Left forelimb (tissue), 1 donor: ENCODE measurements around the gene MB21D2.

Experiments used
- DNase-seq: peaks from one replicate; pipeline ENCODE4 v3.0.0-alpha.2; 2018; ENCODE audit warnings: low spot score

The MB21D2 gene

GRCh38 chr3:192833177-192833890 lies 84.3 kb downstream of the MB21D2 start:
- DNase-seq, result no peak

- no peak for DNase-seq
These were observed 85.8 kb downstream of the MB21D2 start for GRCh38 chr3:192831801-192832347.

DNA sequence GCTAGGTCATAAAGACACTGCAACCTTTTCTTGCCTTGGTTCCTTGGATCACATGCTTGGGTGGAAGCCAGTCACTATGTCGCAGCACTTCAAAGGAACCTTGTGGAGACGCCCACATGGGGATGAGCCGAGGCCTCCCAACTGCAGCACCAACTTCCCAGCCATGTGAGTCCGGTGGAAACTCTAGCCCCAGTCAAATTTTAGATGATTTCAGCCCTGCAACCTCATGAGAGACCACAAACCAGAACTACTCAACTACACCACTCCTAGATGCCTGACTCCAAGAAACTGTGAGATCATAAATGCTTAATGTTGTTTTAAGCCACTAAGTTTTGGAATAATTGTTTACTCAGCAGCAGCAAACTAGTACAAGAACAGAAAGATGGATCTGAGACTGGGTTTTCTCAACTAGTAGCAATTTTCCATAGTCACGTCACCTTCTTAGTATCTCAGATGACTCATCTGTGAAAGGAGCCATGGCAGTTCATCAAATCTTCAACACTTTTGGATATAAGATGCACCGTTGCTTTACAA lies 86.5 kb downstream of the MB21D2 start:
- DNase-seq, result no peak

GRCh38 chr3:192830291-192831110 lies 87.2 kb downstream of the MB21D2 start:
- no peak for DNase-seq

- no peak for DNase-seq
These were observed 89.6 kb downstream of the MB21D2 start for GRCh38 chr3:192827863-192828594.

GRCh38 chr3:192827208-192827607 lies 90.4 kb downstream of the MB21D2 start:
- no peak for DNase-seq

GRCh38 chr3:192826214-192827006 lies 91.2 kb downstream of the MB21D2 start:
- no peak for DNase-seq

GRCh38 chr3:192825657-192826200 lies 91.9 kb downstream of the MB21D2 start:
- no peak for DNase-seq

DNA sequence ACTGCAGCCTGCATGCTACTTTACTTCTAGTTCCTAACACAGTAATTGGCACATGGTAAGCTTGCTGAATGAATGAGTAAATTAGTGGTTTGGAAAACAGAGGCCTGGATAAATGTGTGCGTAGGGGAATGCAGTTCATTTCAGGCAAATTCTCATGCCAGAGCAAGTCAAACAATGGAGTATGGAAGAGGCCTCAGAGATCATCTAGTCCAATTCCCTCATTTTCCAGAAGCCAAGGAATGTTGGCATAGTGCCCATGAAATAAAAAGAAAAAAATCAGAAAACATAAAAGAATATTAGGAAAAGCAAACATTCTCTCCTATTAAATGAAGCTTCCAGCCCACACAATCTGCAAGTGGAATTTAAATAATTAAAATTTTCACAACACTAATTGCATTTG lies 92.4 kb downstream of the MB21D2 start:
- no peak for DNase-seq

DNA sequence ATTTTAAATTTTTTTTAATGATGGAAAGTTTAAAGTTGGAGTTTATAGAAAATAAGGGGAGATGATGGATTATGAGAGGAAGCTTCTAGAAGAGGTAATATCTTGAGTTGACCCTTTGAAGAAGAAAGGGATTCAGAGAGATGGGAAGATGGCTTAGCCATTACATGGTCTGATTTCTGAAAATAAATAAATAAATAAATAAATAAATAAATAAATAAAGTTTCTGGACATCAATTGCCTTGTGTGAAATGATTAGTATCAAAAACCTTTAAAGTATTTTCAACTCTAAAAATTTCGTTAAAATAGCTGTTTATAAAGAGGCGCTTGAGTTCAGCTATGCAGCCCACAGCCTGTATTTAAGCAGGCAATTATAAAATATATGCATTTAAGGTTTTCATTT lies 93.3 kb downstream of the MB21D2 start:
- no peak for DNase-seq

GRCh38 chr3:192821161-192821560 lies 96.5 kb downstream of the MB21D2 start:
- DNase-seq, result no peak

DNA sequence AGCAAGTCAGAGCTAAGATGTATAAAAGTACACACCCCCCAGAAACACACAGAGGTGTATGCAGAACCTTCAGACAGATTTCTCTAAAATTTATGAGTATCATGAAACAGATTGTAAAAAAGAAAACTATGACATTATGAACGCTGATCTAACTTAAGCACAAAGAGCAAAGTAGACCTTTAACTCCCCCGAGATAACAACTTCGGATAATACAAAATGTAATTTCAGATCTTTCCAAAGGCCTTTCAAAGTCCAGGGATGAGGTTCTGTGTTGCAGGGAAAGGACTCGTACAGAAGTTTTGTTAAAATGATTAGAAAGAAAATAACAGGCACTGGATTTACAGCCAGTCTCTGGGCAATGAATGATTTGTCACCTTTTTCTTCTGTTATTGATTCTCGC lies 97.5 kb downstream of the MB21D2 start:
- DNase-seq, result no peak

DNA sequence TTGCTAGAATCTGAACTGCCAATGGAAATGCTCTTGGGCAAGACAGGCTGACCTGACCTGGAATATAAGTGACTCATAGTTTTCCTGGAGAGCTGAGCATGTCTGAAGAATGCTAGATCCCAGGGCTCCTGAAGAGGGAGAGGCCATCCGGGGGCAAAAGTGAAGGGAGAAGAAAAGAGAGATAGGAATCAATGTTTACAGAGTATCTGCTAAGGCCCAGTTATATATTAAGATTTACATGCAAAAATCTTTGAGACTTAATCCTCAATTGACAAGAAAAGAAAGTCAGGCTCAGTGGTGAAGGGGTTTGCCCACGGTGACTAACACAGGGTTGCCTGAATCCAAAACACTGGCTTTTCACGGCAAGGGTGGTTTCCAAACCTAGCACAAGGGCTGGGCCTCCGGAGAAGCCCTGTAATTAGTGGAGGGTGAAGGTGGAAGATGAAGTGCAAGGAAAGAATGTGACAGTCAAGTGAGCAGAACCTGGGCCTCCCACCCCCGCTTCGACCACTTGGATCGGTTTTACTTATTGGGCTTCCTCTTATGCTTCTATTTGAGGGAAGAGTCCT lies 98.6 kb downstream of the MB21D2 start:
- no peak for DNase-seq

- DNase-seq, result no peak
These were observed 99.5 kb downstream of the MB21D2 start for GRCh38 chr3:192818126-192818525.

- no peak for DNase-seq
These were observed 100.2 kb downstream of the MB21D2 start for GRCh38 chr3:192817506-192817905.

DNA sequence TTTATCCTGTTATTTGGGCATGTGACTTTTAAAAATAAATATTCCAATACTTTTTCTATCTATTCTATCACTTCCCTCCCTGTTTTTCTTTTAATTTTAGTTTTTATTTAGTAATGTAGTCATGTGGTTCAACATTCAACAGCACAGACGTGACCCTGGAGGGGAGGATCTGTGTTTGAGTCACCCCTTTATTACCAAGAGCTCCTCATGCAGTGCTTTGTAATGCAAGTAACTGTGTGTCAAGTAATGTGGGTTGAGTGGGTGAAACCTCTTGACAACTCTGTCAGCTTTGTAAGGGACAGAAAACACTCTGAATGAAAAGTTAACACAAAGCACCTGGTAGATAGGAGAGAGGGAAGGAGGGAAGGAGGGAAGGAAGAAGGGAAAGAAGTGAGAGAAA lies 100.6 kb downstream of the MB21D2 start:
- no peak for DNase-seq

DNA sequence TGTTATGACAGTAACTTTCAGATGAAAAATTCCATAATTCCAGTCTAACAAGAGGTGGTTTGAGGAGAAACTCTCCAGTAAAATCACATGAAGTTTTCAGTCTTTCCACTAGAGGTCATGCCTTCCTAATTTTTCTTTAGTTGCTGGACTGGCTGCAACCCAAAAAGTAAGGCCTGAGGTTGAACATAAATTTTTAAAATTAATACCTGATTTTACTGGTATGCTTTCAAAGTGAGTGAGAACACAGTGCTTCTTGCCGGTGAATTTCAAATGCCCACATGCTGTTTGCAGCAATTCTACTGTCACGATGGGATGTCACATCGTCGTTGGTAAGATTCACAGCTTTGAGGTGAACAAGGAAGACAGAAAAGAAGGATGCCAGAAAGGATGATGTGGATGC lies 101.3 kb downstream of the MB21D2 start:
- no peak for DNase-seq

DNA sequence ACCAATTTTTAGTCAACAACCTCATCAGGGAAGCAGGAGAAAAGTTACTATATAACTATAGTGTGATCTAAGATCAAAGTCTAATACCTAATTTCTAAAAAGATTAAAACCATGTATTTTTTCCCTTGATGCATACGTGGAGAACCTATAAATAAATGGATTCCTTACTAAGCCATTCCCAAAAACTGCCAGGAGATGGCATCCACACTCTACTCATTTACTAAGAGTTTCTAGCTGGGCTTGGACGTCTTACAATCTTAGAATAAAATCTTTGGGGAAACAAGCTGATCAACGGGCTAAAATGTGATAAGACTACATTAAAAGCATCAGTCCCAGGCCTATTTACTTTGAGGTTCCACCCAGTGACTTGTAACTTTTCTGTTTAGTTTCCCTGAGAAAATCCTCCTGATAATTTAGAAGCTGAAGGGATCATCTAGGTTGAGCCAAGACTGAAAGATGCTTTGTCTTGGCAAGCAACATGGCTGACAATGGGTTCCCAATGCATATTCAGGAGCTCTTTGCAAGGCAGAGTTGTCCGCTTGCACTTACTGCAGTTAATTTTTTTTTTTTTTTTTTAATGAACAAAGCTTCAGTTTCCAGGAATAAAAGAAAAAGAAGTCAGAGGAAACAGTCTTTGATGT lies 104.8 kb downstream of the MB21D2 start:
- no peak for DNase-seq

DNA sequence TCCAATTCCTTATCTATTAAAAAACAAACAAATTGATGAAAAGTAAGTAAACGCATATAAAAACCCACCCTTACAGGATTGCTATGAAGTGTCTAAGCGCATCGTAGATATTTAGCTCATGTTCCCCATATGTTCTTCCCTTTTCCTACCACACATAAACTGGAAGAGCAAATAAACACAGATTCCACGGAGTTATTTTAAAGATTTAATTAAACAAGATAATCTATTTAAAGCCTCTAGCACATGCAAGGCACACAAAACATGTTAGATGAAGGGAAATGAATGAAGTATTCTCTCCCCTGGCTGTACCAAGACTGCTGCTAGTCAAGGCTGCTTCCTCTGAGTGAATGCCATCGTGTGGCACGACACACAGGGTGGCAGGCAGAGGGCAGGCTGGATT lies 111.9 kb downstream of the MB21D2 start:
- DNase-seq, result no peak

- no peak for DNase-seq
These were observed 113.2 kb downstream of the MB21D2 start for GRCh38 chr3:192804502-192804901.
